AML-193 (cell line): ENCODE measurements around the gene AGK.
A peak's percentile ranks its signal among the peaks of the same experiment; 100 is the strongest.
"Not testable (repeated sequence)": the region's sequence is repeated elsewhere in the genome, so short reads cannot be mapped to it uniquely, and the experiment has no call there.

Experiments used
- DNase-seq, 2 experiments: peaks; one replicate each; lab custom pipeline; 2025; lab: John Stamatoyannopoulos, UW

The AGK gene

DNA sequence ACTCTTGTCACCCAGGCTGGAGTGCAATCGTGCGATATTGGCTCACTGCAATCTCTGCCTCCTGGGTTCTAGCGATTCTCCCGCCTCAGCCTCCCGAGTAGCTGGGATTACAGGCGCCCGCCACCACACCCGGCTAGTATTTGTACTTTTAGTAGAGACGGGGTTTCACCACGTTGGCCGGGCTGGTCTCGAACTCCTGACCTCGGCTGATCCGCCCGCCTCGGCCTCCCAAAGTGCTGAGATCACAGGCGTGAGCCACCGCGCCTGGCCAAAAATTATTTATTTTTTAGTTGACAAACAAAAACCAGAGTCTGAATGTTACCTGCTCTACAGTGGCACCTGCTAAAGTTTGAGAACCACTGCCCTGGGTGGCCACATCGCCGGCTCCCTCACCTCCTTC is 96.5 kb downstream of the AGK start:
- DNase-seq = not testable (repeated sequence)

DNA sequence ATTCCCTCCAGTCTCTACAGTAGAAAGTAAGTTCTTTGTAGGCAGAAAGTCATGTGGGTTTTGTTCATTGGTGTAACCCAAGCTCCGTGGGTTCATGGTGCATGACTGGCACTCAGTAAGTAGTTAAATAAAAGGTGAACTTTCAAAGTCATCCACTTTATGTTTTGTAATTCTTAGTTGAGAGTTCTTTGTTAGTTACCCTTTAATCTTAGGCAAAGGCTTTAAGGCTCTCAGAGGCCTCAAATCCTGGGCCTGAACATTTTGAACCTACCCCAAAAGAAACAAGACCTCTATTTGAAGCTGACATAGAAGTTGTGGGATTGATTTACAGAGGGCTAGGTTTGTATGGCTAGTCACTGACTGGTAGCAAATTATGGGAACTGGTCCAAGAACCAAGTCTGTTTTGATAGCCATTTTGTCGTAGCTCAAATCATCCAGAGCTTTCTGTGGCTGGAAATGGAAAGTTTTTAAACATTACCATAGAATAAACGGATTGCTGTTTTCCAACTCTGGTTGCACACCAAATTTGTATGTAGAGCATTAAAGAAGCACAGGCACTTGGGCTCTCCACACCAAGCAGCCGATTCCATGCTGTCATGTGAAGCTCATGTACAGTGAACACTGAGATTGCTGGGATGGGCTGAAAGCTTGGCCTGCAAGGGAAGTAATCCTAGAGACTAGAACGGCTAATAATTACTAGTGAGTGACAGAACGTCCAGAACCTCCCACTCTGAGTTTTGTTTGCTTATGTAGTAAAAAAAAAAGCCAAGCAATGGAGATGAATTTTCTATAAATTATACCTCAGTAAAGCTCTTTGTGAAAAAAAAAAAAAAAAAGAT is 97.3 kb downstream of the AGK start:
- DNase-seq = no peak

DNA sequence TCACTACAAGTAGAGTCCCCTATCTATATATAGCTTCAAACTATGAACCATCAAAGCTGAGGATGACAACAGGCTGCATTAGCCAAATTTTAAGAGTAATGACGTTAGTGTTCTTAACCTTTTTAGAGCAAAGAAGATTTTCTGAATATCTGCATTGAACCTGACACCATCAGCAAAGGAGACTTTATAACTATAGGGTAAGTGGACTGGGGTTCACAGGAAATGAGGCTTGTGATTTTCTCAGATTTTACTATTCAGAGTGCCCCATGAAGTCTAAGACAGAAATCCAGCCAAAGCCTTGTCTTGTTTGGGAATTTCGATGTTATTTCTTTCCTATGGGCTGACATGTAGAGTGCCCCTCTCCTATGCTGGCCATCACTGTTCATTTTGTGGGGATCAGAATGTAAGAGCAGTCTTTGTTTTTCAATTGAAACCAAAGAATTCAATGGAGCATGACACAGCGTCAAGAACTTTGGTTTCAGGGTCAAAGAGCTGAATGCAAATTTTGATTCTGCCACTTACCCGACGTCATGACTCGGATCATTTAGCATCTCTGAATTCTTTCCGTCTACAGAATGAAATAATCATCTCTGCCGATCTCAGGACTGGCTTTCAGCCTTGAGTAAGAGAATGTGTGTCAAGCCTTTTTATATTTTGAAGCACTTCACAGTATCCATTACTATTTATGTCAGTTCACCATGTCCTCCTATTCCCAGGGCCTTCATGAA is 98.1 kb downstream of the AGK start:
- DNase-seq = no peak

DNA sequence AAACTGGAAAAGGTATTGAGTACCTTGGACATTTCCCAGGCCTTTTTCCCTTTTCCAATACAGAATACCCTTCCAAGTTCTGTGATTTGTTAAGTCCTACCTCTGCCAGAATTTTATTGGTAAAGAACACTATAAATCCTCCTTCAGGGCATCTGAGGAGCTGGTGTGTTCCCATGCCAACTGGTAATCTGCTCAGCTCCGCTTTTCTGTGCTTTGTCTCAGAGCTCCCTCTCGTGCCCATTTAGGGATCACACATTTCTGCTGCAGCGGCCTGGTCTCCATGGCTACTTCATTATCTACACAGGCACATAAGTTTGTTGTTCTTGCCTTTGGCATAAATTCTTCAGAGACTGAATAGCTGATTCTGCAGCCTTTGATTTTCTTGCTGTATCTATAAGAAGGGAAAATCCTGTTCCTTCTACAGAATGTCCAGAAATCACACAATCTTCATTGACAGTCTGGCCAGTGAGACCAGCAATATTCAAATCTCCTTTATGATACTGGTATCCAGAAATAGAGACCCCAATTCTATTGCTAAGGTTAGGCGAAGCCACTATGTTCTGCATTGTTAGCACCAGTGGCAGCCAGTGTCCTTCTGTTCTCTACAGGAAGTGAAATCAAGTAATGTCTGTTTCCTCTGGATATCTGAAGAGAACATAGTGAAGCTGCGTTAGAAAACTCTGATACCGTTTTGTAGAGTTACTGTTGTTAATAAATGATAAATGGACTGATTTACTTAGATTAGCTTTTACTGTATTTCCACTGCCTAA is 98.8 kb downstream of the AGK start:
- DNase-seq = peak; percentile 23 to 53

DNA sequence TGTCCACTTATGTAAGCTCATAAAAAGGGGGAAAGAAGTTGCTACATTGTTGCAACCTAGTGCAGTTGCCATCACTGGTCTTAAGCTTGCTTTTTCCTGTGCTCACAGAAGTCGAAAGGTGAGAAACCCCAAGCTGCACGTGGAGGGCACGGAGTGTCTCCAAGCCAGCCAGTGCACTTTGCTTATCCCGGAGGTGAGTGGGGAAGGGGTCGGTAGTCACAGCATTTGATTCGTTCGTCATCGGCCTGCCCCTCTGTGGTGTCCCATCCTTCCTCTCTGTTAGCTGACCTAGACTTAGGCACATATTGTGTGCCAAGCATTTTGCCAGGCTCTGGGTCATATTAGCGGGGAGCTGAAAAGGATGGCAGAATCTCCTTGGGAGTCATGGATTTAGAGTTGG is 100.2 kb downstream of the AGK start:
- no peak for DNase-seq

DNA sequence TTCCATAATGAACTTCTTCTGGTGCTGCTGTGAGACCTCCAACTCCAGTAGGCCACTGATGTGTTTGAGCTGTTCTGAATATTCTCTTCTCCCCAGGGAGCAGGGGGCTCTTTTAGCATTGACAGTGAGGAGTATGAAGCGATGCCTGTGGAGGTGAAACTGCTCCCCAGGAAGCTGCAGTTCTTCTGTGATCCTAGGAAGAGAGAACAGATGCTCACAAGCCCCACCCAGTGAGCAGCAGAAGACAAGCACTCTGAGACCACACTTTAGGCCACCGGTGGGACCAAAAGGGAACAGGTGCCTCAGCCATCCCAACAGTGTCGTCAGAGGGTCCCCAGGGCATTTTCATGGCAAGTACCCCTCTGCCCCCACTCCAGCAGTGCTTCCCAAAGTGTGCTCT is 101.5 kb downstream of the AGK start:
- no peak for DNase-seq

DNA sequence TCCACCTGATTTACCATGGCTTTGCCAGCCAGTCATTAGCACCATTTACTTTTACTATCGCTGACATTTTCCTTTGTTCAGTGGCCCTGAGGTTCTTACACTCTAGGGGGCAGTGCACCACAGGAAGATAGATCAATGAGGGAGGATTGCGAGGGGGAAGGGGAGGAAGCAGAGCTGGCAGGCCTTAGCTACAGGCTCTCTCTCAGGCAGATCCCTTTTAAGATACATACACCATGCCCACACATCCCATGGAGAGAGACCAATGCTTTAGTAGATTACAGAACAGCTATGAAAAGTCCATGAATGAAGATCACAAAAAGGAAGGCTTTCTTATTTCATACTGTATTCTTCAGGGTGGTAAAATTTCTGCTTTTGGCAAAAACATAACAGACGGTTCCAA is 103.3 kb downstream of the AGK start:
- peak; percentile 79 to 81 for DNase-seq

DNA sequence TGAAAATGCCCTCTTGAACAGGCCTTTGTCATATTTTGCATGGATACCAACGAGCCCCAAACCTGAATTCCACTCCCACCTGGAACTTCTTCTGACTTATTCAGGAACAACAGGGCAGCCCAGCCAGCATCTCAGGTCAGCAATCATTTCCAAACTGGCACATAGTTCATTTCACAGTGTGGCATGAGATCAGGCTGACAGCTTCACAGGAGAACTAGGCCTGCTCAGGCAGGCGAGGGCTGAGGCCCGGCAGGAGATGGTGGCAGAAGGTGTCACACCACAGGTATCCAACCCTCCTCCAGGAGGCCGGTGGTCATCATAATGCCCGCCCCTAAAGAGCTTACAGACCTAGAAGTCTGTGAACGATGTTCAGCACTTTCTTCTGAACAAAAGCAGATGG is 108.3 kb downstream of the AGK start:
- no peak for DNase-seq

DNA sequence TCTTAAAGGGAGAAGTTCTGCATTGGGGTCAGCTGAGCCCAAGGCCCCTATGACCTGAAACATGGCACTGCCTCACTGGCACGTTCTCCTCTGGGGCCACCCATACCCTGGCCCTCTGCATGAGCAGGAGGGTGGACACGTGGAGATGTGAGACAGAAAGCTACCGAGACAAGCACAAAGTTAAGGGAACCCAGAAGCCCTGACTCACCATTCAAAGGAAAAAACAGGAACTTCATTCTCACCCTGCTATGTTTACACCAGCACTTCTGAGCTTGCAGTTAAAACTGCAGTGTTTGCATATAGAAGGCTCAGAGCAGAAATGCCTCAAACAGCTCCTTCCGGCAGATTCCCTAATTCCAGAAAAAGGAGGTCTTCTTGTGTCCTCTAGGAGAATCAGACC is 109.0 kb downstream of the AGK start:
- peak; percentile 78 to 79 for DNase-seq

DNA sequence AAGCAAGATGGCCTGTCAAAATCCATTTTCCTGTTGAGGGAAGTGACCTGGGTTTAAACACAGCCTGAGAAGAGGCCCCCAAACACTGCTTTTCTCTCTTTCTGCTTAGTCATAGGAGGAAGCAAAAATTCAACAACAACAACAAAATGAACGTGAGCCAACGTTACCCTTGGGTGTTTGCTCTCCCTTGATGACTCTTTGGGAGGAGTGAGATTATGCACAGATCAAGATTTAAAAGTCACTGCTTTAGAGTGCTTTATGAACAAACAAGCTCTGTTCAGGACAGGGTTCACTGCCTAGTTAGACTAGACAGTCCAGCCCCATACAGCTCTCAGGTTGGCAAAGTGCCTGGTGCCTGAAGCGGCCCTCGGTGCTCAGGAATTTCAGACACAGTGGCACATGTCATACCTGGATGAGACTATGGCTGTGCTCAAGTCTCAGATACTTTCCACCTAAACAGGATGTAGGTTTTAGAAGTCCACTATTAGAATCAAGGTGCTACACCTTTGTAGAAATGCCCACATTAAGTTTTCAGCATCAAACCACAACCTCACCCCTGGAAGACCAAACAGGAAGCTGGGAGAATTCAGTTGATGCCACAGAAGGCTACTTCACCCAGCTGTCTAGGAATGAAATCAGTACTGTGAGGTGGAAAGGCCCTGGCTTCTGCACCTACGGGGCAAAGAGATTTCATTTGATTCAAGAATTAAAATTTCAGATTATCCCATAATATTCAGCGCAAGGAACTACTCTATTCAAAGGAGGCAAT is 112.1 kb downstream of the AGK start:
- no peak for DNase-seq

DNA sequence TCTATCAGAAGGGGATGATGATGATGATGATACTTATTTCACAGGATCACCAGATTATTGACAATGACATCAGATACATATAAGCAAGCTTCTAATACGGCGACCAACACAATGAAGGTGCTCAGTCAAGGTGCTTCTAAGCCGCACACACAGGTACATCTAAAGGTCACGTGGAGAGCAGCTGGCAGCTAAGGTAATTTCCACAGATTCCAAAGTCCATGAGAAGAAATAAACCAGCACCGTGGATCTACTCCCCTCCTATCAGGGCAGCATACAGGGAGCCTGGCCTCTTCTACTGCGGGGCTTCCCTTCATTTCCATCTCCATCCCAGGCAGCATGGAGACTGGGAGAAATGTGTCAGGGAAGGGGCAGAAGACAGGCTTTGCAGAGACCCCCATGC is 113.2 kb downstream of the AGK start:
- DNase-seq = no peak

DNA sequence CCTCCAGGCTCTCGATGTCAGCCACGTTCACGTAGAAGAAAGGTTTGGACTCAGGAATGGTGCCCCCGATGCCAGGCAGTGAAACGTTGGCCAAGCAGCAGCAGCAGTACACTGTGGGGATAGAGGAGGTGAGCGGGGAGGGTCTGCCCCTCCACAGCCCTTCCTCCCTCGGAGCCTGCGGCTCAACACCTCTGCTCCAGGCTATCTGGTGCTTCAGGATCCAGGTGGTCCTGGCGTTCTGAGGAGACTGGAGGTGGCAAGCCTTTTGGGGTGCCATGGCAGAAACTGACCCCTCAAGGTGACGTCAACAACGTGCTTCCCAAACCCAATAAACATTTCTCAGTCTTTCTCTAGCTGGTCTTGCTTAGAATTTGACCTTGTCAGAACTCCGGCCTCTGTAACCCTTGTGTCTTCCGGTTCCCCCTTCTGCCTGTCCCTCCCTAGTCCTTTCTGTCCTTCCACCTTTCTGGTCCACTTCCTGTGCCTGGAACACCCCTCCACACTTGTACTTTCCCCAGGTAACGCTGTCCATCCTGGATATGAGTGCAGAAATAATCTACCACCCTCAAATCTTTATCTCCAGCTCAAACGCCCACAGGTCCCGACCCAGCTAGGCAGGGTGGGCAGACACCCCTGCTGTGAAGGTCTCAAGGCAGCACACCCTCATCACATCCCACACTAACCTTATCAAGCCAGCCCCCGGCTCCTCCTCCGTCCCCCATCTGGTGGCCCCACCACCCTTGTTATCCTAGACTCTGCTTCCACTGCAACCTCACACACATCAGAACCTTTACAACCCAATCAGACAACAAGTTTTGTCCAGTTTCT is 114.2 kb downstream of the AGK start:
- DNase-seq = no peak

DNA sequence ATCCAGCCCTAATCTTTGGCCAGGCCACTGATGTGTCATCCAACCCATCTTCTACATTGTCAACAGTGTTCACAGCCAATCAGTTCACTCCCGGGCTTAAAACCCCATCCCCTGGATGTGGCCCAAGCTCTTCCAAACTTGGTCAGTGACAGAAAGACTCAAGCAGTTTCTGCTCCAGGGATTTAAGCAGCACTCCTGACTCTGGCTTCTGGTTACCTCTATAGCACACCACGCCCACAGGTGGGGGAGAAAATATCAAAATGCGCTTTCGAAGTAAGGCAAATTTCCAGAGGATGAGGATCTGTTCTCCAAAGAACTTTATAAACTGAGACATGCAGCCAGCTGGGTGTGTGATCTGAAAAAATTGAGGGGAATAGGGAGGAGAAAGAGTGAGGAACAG is 114.9 kb downstream of the AGK start:
- no peak for DNase-seq

DNA sequence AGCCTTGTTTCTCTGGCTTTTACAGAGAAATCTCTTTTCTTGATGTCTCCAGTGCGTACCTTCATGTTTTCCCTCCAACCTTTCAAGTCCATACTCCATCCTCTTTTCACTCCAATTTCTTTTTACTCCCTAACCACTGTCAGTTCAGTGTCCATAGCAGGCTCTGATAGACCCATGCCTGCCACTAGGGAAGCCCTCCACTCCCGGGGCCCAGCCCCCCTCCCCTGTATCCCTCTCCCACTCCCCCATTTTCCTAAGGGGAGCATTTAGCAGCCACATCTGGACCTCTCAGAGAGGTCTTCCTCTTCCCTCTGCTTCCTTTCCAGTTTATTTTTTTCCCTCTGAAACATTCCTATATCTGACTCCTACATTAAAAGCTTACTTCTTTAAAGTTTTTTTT is 117.6 kb downstream of the AGK start:
- DNase-seq = no peak

DNA sequence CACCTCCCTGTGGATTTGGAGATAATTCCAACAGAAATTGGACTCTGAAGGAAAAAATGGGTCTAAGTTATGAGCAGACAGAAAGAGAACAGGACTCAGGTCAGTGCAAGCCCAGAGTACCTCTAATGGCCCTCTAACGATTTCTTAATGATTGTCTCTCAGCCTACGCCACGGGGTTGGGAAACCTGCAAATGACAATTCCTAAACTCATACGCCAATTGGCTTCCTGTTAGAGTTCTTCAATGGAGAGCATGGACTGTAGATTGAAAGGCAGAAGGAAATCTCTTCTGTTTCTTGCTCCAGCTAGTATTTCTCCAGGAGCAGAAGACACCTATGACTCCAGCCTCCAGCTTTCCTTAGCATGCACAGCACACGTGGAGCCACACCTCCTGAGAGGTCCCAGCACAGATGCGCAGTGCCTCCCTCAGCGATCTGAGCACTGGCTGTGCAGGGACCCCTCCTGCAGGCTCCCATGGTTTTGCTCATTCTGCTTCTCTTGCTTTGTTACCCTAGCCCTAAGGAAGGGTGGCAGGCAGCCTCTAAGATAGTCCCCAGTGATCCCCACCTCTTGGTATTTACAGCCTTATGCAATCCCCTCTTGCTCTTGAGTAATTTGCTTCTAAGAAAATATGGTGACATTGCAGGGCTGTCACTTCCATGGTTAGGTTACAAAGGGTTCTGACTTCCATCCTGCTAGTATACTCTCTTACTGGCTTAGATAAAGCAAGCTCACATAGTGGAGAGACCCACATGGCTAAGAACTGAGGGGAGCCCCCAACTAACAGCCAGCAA is 120.7 kb downstream of the AGK start:
- peak; percentile 67 to 76 for DNase-seq

DNA sequence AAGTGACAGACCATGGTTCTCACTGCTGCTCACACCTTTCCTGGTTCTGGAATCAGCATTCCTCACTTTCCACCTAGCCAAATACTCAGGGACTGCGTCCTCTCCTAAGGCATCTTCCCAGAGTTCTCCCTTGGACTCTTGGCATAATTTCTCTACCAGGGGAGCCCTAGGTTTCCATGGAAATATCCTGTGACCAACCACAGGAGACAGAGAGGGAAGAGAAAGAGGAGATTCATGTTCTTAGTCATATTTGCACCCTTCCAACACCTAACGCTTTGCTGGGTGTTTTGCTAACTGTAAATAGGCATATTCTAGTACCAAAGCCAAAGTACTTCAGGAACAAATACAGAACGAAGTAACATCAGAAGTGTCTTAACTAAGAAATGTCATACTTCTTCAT is 122.1 kb downstream of the AGK start:
- no peak for DNase-seq

DNA sequence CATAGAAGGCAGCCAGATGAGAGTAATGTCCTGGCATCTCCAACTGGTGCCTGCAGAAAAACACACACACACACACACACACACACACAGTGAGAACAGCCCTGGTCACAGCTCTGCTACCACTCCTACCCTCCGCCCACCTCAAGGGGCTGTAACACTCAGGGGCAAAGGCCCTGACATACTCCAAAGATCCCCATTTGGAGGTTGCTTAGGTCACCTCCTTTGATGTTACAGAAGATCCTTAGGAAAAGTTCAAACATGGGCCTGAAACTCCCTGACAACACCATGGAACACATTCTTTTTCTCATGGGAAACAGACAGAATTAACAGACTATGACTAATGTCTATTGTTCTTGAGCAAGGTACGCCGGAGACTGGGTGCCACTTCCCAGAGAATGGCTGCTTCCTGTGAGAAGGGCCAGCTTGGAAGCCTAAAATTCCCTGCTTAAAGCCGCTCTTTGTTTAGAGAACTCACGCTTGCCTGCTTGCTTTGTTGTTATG is 123.0 kb downstream of the AGK start:
- DNase-seq = no peak

DNA sequence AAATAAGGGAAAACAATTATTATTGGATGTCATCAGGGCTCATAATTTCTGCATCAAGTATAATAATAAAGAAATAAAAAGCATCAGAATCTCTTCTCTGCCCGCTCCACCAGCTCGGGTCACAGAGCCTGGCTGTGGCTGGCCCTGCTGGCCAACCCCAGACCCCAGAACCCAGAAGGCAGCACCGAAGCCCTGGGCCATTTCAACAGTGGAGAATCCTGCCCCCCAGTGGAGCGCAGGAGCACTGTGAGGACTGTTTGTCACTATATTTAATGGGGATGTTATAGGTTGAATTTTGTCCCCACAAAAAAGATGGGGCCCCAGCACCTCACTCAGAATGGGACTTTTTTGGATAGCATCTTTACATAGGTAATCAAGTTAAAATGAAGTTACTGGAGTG is 123.5 kb downstream of the AGK start:
- no peak for DNase-seq

DNA sequence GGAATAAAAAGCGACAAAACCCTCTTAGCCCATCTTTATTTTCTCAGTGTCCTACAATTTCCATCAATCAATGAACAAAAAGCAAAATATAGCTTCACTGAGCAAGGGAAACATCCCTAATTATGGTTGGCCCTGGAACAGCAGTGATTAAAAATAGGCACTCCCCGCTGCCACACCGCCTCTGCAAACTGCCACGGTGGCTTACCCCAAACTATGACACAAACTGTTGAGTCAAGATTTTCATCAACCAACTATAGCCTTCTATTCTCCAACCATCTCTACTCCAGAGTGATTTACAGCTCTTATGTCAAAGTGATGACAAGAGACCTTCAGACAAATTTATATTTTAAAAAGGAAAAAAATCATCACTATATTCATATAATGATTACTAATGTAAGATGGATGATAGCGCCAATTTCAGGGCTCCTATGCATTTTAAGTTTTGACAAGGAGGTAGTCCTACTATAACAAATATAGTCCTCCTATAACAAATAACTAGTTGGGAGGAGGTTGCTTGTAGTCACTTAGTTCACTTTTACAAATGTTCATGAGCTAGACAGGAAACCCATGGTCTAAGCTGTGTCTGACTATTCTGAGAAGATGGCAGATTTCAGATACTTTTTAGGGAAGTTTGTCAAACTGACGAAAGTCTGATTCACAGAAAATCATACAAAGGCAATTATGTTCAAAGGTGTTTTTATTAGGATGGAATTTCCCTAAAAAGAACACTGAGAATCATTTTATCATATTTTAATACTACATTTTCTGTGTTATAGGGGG is 124.4 kb downstream of the AGK start:
- peak; percentile 72 to 75 for DNase-seq
